Choroid plexus epithelial cell (primary cell): ENCODE measurements around the gene BACE2.
"Not testable (repeated sequence)": the region's sequence is repeated elsewhere in the genome, so short reads cannot be mapped to it uniquely, and the experiment has no call there.

Experiments
- DNase-seq: peaks from one replicate; pipeline ENCODE4 v3.0.0-alpha.2; 2010; ENCODE audit warnings: low read depth
- H3K4me3 ChIP-seq: 2 replicates; pipeline ENCODE4 v1.5.1; 2011; ENCODE audit warnings: low read depth, mild to moderate bottlenecking, control low read depth, low read length, moderate library complexity
- TF ChIP-seq, protein P1 (sequence below): conservative IDR thresholded peaks from 2 replicates; pipeline ENCODE4 v1.5.1; 2011; ENCODE audit warnings: low read depth, mild to moderate bottlenecking, control low read depth, inconsistent platforms, low read length, moderate library complexity

Gene BACE2

DNA sequence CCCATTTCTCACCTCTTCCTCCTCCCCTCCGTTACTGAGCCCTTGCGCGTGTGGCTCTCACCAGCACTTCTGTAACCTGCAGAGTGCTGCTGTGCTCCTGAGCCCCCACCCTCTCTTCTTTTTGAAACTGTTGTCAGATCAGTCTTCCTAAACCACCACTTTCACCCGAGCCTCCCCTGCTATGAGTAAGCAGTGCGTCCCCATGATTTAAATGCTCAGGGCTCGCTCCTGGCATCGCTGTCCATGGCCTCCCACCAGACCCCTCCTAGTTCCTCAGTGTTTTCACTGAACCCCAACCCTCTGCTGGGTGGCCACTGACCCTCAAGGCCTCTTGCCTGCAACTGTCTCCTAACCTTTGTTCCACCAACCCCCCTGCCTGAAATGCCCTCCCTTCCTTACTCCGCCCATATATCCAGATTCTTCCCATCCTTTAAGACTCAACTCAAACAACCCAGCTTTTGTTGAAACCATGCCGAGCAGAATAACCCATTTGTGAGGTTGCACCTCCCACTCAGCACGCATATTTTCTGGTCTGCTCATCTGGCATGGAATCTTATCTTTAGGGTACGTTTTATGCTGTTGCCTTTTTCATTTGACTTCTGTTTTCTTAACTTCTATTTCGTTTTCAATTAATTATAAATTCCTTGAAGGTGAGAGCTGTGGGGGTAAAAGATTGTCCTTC, 84.1 kb downstream of the BACE2 start:
- no peak overlapping the region for H3K4me3 ChIP-seq
- DNase-seq: peak; percentile 53
- TF ChIP-seq, protein P1, sequence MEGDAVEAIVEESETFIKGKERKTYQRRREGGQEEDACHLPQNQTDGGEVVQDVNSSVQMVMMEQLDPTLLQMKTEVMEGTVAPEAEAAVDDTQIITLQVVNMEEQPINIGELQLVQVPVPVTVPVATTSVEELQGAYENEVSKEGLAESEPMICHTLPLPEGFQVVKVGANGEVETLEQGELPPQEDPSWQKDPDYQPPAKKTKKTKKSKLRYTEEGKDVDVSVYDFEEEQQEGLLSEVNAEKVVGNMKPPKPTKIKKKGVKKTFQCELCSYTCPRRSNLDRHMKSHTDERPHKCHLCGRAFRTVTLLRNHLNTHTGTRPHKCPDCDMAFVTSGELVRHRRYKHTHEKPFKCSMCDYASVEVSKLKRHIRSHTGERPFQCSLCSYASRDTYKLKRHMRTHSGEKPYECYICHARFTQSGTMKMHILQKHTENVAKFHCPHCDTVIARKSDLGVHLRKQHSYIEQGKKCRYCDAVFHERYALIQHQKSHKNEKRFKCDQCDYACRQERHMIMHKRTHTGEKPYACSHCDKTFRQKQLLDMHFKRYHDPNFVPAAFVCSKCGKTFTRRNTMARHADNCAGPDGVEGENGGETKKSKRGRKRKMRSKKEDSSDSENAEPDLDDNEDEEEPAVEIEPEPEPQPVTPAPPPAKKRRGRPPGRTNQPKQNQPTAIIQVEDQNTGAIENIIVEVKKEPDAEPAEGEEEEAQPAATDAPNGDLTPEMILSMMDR: no peak

DNA sequence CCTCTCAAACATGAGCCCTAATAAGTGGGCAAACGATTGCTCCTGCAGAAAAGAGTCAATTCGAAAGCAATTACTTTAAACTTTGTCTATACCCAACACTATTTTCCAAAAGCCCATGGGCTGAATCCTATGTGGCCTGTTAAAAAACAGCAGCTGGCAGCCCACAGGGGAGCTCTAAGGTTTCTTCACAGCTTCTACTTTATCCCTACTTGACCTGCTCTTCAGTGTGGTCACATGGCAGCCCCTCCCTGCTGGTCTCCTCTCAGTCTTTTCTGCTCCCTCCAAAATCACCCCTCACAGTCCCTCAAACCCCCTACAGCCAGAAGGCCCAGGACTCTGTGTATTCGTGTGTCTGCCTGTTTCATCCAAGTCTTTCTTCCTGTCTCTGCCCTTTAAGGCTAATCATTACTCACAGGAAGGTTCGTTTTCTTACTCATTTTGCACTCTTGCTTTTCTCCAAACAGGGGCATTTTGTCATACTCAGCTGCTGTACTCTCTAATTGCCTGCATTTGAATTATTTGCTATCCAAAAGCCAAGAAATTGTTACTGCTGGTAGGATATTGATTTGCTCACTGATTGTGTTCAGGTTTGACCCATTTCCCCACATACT, 86.2 kb downstream of the BACE2 start:
- TF ChIP-seq, protein P1: no peak
- no peak overlapping the region for H3K4me3 ChIP-seq
- DNase-seq: peak; percentile 1

DNA sequence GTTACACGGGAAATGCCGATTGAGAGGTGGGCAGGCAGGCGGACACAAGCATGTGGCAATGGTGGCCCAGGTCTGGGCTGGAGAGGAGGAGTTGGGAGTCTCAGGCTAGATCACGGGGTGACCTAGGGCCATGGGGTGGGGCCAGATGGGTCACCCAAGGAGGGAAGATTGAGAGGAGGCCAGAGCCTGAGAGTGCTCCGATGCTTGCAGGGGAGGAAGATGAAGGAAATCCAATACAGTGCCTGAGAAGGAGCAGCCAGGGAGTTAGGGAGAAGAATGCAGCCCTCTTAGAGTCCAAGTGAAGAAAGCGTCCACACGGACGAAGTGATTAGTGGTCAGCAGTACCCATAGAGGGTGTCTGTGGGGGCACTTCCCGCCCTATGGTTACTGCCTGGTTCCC, 87.2 kb downstream of the BACE2 start:
- TF ChIP-seq, protein P1: no peak
- DNase-seq: no peak
- H3K4me3 ChIP-seq: no peak overlapping the region

DNA sequence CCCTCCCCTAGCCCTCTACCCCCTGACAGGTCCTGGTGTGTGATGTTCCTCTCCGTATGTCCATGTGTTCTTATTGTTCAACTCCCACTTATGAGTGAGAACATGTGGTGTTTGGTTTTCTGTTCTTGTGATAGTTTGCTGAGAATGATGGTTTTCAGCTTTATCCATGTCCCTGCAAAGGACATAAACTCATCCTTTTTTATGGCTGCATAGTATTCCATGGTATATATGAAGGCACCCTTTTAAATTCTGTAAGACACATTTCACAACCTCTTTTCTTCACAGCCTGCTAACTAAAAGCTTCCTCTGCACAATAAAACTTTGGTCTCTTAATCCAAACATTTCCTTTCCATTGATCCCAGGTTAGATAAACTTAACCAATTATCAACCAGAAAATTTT, 88.3 kb downstream of the BACE2 start:
- DNase-seq, H3K4me3 ChIP-seq: not testable (repeated sequence)

DNA sequence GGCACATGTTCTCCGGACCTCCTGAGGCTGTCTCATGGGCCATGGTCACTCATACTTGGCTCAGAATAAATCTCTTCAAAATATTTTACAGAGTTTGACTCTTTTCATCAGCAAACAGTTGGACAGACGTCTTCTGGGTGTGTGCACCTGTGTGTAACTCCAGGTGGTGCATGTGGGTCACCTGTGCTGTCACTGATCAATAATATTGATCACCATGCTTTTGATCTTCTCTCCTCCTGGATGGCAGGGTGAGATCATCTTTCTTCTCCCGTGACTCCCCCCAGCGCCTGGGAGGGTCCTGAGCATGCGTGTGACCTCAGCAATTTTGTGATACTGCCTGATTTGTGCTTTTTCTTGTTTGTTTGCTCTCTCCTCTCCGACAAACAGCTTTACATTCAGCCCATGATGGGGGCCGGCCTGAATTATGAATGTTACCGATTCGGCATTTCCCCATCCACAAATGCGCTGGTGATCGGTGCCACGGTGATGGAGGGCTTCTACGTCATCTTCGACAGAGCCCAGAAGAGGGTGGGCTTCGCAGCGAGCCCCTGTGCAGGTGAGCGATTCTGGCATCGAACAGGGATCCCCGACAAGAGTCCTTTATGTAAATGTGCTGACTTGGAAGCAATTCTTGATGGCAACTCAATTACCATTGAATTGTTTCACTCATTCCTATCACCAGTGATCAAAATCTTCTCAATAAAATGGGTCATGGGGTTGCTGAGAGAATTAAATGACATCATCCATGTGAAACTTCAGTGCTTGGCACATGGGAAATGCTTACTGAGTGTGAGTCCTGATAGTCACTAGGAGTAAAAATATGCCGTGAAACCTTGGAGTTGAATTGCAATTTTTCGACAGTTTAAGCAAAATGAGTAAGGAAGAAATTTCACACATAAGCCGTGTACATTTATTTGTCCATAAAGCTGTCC, 89.1 kb downstream of the BACE2 start:
- no peak for DNase-seq
- TF ChIP-seq, protein P1: no peak

DNA sequence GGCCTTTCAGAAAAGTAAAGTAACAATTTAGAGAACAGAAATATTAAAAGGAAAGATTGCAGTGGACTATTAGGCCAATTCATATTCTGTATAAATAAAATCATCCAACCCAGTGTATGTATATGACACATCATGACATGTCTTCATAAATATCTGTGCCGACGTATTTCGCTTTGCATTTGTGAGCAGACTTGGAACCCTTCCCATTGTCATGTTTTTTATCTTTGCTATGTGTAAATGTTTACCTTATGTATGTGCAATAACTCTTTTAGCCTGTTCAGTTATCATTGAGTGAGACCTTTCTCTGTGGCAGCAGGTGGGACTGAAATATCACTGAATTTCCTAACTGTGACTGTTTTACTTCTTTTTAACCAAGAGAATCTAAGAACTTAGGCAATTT, 90.7 kb downstream of the BACE2 start:
- TF ChIP-seq, protein P1: no peak
- no peak for DNase-seq

More for the DNA sequence above, 89.1 kb downstream of the BACE2 start:
- no peak overlapping the region for H3K4me3 ChIP-seq

DNA sequence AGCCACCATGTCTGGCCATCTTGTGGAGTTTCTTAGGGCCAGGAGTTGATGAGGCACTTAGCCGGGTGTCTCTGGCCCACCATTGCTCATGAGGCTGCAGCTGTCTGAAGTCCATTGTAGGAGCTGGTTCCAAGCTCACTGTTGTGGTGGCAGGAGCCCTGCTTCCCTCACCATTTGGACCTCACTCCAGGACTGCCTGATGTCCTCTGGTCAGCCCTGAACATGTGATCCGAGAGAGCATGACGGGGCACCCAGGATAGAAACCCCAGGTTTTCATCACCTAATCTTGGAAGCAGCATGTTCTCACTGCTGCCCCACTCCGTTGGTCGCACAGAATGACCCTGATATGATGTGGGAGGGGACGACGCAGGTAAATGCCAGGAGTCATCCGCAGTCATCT, 92.5 kb downstream of the BACE2 start:
- no peak for DNase-seq
- TF ChIP-seq, protein P1: no peak

More for the DNA sequence above, 90.7 kb downstream of the BACE2 start:
- H3K4me3 ChIP-seq: no peak overlapping the region

More for the DNA sequence above, 92.5 kb downstream of the BACE2 start:
- no peak overlapping the region for H3K4me3 ChIP-seq
